HG02840 (cell line): ENCODE measurements around the gene SENP6.
A peak's percentile ranks its signal among the peaks of the same experiment; 100 is the strongest.
"Not testable (repeated sequence)": the region's sequence is repeated elsewhere in the genome, so short reads cannot be mapped to it uniquely, and the experiment has no call there.

Experiments used
- ATAC-seq: cut with Tn5 transposase; IDR thresholded peaks from one replicate; pipeline ENCODE4 v1.9.1; 2021; ENCODE audit warnings: mild to moderate bottlenecking, moderate library complexity, moderate number of reproducible peaks; ENCODE audit not compliant: unreplicated experiment, low FRiP score

Gene SENP6, protein sequence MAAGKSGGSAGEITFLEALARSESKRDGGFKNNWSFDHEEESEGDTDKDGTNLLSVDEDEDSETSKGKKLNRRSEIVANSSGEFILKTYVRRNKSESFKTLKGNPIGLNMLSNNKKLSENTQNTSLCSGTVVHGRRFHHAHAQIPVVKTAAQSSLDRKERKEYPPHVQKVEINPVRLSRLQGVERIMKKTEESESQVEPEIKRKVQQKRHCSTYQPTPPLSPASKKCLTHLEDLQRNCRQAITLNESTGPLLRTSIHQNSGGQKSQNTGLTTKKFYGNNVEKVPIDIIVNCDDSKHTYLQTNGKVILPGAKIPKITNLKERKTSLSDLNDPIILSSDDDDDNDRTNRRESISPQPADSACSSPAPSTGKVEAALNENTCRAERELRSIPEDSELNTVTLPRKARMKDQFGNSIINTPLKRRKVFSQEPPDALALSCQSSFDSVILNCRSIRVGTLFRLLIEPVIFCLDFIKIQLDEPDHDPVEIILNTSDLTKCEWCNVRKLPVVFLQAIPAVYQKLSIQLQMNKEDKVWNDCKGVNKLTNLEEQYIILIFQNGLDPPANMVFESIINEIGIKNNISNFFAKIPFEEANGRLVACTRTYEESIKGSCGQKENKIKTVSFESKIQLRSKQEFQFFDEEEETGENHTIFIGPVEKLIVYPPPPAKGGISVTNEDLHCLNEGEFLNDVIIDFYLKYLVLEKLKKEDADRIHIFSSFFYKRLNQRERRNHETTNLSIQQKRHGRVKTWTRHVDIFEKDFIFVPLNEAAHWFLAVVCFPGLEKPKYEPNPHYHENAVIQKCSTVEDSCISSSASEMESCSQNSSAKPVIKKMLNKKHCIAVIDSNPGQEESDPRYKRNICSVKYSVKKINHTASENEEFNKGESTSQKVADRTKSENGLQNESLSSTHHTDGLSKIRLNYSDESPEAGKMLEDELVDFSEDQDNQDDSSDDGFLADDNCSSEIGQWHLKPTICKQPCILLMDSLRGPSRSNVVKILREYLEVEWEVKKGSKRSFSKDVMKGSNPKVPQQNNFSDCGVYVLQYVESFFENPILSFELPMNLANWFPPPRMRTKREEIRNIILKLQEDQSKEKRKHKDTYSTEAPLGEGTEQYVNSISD

DNA sequence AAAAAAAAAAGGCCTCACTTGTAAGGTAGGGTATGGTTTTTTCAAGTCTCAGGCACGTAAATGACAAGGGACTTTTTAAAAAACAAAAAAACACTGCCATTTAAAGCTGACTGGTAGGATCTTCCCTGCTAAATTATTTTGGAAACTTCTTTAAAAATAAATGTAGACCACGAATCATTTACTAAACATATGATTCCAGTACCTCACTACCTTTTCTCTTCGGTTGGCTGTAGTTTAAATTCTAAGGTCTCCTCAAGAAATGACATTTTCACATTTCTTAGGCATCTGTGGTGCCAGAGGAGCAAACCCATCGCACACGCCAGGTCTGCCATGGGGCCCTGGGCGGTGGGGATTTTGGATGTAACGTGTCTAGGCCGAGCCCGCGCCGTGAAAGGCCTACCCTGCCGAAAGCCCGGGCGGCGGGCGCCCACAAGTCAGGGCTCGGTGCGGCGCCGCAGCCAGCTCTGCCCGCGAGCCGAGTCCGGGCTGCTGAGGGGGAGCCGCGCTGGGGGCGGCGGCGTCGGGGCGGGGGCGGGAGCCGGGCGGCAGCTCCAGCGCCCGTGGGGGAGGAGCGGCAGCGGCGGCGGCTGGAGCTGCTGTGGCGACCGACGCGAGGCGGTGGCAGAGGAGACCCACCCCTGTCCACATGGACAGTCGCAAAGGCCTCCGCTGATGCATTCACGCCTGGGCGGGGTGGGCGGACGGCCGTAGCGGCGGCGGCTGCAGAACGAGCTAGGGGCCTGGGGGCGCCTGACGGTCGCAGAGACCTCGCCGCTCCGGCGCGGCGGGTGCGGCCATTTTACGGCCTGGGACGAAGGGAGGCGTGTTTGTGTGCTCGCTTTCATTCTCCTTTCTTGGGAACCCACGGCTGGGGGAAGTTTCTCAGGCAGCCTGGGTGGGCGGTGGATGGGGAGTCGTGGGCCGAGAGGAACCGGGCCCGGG is at the start of gene SENP6:
SENP6 (plus strand) TSS at position 577 of the 942 bp plus-strand sequence. CDS start 645 bp downstream, outside the sequence.
- ATAC-seq = peak; percentile 70

- no peak for ATAC-seq
Observed at GRCh38 chr6:75556240-75556639, 45.4 kb upstream of the SENP6 start.

GRCh38 chr6:75557068-75557467 is 44.6 kb upstream of the SENP6 start:
- ATAC-seq = no peak

GRCh38 chr6:75563032-75563431 is 38.6 kb upstream of the SENP6 start:
- ATAC-seq = peak; percentile 87

GRCh38 chr6:75566137-75566767 is 35.4 kb upstream of the SENP6 start:
- ATAC-seq = no peak

DNA sequence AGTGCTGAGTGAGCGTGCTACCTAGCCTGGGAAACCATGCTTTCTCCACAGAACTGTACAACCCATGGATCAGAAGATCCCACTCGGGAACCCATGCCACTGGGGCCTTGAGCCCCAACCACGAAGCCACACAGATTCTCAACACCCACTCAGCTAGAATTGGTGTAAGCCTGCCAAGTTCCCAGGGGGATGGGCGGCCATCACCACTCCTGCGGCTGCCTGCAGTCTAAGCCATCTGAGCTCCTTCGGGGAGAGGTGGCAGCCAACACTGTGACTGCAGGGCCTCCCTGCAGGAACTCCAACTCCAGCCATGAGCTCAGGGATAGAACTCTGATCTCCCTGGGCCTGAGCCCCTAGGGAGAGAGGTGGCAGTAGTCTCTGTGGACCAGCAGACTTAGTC is 33.6 kb upstream of the SENP6 start:
- ATAC-seq = no peak

GRCh38 chr6:75568965-75569364 is 32.7 kb upstream of the SENP6 start:
- ATAC-seq = no peak

DNA sequence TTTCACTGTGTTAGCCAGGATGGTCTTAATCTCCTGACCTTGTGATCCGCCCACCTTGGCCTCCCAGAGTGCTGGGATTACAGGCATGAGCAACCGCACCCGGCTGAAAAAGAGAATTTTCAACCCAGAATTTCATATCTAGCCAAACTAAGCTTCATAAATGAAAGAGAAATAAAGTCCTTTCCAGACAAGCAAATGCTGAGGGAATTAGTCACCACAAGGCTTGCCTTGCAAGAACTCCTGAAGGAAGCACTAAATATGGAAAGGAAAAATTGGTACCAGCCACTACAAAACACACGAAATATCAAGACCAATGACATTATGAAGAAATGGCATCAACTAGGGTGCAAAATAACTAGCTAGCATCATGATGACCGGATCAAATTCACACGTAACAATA is 31.0 kb upstream of the SENP6 start:
- ATAC-seq = not testable (repeated sequence)

GRCh38 chr6:75572072-75572471 is 29.6 kb upstream of the SENP6 start:
- ATAC-seq = no peak

DNA sequence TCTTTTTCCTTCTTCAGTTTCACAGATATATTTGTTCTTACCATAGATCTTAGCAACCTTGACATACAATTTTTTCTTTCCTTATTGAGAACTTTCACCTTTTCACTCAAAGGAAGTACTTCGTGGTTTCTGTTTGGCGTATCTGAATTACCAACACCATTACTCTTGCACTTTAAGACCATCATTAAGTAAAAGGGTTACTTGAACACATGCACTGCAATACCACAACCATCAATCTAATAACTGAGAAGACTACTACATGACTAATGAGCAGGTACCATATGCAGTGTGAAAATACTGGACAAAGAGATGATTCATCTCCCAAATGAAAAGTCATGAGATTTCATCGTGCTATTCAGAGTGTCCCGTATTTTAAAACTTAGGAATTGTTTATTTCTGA is 21.7 kb upstream of the SENP6 start:
- no peak for ATAC-seq

- no peak for ATAC-seq
Observed at GRCh38 chr6:75581231-75581630, 20.4 kb upstream of the SENP6 start.

- not testable (repeated sequence) for ATAC-seq
Observed at GRCh38 chr6:75584552-75584951, 17.1 kb upstream of the SENP6 start.

DNA sequence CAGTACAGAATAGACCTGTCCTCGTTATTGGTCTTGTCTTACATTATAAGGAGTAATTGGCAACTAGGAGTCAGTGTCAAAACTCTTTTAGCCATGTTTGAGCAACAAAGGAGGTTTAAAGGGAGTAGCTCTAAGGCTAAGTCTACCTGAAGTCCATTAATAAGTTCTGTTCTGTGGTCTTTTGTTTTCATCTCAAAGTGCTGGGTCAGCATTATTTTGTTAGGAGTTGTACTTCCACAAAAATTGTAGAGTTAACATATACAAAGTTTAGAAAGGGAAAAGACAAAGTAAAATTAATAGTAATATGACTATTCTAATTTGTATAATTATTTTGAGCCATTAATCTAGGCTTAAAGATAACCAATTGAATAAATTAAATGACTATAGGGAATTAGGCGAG is 12.7 kb upstream of the SENP6 start:
- ATAC-seq = no peak

- no peak for ATAC-seq
Observed at GRCh38 chr6:75590370-75590769, 11.3 kb upstream of the SENP6 start.

DNA sequence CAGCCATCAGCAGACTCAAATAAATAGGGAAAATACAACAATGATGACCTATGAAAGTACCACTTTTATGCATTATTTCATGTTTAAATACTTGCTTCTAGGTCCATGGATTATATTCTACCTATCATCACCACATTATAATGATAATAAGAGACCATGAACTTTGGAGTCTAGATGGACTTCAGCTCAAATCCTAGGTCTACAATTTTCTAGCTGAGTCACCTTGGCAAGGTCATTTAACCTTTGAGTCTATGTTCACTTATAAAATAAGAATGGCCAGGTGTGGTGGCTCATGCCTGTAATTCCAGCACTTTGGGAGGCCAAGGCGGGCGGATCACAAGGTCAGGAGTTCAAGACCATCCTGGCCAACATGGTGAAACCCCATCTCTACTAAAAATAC is 5.3 kb upstream of the SENP6 start:
- not testable (repeated sequence) for ATAC-seq

DNA sequence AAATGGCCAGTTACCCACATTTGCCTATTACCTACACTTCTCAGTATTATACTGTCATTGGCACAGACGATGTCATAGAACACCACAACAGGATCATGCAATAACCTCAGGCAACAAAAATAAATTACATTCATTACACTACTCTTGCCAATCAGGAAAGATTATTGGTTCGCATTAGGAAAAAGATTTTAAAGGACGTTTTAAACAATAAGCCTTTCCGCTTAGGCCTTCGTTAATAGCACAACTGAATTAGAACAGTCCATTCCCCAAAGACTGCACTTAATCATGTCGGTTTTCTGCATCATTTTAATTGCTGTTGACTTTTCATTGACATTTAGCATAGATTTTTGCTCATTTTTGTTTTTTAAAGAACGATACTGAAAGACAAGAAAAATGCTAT is 912 bp upstream of the SENP6 start:
- ATAC-seq = no peak

DNA sequence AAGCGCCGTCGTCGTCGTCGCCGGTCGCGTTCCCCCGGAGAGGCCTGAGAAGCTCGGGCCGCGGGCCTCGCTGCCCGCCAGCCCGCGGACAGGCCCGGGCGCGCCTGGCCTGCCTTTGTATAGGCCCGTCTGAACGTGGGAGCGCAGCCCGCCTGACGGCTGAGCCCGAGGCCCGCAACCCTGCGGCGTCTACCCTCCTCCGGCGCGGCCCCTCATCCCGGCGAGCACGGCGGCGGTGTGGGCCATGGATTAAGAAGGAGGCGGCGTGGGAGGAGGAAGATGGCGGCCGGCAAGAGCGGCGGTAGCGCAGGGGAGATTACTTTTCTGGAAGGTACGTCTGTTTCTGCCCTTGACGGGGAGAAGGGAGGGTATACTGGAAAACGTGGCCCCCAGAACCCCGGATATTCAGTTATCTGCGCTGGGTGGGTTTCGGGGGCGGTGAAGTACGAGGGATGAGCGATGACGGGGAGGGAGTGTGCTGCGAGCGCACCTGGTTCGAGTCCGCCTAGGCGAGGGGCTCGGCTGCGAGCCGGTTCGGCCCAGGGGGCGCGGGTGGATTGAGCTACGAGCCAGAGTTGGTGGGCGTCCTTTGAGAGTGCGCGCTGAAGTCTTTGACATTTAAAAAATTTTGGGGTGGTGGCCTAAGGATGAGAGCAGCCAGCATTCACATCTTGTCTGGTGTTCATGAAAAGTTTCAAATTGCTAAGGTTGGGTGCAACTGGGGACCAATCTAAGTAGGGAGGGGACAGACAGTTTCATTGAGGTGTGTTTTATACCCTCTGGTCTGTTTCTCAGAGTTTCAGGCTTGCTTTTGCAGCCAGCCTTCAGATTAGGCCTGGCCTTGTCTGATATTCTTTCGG is 796 bp downstream of the SENP6 start:
- peak; percentile 39 for ATAC-seq

DNA sequence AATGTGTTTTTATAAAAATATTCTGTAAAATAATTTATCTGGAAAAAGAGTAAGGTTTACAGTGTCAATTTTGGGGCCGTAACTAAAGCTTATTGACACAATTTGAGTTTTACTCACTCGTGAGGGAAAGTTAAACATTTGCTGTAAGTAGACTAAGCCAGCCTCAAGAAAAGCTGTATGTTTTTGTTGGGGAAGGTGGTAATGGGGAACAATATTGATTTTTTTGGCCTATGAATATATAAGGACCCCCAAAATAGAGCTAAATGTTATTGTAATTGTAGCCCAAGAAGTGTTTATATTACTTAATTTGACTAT is 1.4 kb downstream of the SENP6 start:
- ATAC-seq = no peak

DNA sequence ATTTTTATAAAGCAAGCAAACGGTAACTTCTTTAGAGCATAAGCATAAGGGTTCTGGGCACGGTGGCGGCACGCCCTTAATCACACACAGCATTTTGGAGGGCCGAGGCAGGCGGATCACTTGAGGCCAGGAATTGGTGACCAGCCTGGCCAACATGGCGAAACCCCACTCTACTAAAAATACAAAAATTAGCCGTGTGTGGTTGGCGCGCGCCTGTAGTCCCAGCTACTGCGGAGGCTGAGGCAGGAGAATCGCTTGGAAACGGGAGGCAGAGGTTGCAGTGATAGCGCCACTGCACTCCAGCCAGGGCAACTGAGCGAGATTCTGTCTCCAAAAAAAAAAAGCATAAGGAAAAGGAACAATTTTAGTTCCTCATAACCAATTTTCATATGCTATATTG is 2.6 kb downstream of the SENP6 start:
- ATAC-seq = no peak
